Measurements from ENCODE around the gene PRR19.

DNA sequence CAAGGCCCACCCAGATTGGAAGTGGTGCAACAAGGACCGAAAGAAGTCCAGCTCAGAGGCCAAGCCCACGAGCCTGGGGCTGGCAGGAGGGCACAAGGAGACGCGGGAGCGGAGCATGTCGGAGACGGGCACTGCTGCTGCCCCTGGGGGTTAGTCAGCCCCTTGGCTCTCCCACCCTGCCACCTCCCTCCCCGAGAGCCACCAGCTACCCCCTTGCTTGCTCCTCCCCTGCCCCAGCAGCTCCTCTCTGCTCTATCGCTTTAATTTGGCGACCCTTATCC, 14.2 kb upstream of the PRR19 start:
- TF ChIP-seq, protein P1, sequence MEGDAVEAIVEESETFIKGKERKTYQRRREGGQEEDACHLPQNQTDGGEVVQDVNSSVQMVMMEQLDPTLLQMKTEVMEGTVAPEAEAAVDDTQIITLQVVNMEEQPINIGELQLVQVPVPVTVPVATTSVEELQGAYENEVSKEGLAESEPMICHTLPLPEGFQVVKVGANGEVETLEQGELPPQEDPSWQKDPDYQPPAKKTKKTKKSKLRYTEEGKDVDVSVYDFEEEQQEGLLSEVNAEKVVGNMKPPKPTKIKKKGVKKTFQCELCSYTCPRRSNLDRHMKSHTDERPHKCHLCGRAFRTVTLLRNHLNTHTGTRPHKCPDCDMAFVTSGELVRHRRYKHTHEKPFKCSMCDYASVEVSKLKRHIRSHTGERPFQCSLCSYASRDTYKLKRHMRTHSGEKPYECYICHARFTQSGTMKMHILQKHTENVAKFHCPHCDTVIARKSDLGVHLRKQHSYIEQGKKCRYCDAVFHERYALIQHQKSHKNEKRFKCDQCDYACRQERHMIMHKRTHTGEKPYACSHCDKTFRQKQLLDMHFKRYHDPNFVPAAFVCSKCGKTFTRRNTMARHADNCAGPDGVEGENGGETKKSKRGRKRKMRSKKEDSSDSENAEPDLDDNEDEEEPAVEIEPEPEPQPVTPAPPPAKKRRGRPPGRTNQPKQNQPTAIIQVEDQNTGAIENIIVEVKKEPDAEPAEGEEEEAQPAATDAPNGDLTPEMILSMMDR (IDR thresholded peaks at IDR 0.05; ENCODE audit: low read depth, low read length) = no peak
- no peak for TF ChIP-seq EZH2phosphoT487 (IDR thresholded peaks at IDR 0.05; ENCODE audit: low read depth)
